HG03159 (cell line): ENCODE data around the gene CTSD.
"Not testable (repeated sequence)": the region's sequence is repeated elsewhere in the genome, so short reads cannot be mapped to it uniquely, and the experiment has no call there.

ENCODE experiments used
- ATAC-seq: cut with Tn5 transposase; IDR thresholded peaks from one replicate; pipeline ENCODE4 v1.9.1; 2021; ENCODE audit warnings: mild to moderate bottlenecking, moderate library complexity; ENCODE audit not compliant: unreplicated experiment

Gene CTSD

DNA sequence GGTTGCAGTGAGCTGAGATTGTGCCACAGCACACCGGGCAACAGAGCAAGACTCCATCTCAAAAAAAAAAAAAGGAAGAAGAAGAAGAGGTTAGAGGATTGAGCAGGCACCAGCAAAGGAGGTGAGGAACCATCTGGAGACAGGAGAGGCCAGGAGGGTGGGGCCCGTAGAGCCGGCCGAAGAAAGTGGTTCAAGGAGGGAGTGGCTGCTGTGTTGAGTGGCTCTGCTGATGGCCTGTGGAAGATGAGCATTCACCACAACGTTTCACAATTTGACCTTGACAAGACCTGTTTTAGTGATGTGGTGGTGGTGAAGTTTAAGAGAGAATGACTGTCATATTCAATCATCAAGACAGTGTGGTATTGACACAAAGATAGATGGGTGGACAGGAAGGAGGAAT, 6.8 kb upstream of the CTSD start:
- no peak for ATAC-seq

DNA sequence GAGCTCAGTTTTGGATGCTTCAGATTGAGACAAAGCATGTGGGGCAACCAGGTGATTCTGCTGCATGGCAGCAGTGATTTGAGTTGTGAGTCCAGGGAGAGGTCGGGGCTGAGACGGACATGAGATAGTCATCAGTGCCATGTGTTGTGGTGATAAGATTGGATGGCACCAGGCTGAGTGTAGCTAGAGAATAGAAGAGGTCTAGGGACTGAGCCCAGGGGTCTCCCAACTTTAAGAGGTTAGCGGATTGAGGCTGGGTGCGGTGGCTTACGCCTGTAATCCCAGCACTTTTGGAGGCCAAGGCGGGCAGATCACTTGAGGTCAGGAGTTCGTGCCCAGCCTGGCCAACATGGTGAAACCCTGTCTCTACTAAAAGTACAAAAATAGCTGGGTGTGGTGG, 6.3 kb upstream of the CTSD start:
- ATAC-seq: no peak

DNA sequence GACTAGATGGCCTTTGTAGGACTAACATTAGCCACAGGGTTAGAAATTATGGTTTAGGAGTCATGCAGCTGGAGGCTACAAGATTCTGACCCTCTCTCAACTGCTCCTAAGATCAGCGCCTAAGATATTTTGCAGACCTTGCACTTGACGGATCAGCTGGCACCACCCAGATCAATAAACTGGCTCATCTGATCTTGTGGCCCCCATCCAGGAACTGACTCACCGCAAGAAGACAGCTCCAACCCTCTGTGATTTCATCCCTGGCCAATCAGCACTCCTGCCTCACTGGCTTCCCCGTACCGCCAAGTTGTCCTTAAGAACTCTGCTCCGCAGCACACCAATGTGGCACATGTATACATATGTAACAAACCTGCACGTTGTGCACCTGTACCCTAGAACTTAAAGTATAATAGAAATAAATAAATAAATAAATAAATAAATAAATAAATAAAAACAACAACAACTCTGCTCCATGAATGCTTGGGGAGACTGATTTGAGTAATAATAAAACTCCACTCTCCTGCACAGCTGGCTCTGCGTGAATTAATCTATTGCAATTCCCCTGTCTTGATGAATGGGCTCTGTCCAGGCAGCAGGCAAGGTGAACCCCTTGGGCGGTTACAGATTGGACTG, 5.7 kb upstream of the CTSD start:
- ATAC-seq: not testable (repeated sequence)

DNA sequence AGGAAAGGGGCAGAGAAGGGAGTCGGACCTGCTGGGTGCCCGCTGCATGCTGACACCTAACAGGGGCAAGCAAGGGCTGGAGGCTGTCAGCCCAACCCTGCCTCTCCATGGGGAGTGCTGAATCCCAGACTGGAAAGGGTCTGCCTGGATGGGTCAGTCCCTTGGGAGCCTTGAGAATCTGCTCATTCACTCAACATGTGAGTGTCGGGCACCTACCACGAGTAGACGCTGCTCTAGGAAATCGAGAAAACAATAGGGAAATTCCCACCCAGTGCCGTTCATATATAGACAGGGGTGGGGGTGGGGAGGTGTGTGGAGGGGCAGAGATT, 4.4 kb upstream of the CTSD start:
- no peak for ATAC-seq

DNA sequence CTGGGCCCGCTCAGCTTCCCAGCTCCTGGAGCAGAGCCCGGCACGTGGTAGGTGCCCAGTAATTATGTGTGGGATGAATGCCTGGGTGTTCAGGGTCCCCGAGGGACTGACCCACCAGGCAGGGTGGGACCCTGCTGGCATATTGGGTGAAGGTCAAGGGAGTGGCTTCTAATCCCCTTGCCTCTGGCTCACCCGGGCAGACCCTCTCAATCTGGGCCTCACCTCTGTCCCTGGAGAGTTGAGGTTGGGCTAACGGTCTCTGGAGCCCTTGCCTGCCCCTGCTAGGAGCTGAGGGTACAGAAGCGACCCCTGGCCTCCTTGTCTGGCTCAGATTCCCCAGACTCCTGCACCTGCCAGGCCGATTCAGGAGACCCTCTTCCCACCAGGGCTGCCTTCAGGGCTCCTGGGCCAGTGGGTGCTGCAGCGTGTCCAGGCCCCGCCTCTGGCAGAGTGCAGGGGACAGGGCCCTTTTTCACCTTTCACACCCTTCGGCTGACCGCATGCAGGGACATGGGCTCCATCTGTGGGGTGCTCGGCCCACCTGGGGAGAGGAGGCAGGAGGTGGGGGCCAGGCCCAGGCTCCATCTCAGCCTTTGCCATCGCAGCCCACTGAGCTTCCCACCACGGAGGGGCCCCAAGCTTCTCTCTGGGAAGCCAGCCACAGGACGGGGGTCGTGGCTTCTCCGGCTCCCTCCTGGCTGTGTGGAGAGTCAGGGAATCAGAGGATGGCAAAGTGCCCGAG, 3.8 kb upstream of the CTSD start:
- no peak for ATAC-seq

DNA sequence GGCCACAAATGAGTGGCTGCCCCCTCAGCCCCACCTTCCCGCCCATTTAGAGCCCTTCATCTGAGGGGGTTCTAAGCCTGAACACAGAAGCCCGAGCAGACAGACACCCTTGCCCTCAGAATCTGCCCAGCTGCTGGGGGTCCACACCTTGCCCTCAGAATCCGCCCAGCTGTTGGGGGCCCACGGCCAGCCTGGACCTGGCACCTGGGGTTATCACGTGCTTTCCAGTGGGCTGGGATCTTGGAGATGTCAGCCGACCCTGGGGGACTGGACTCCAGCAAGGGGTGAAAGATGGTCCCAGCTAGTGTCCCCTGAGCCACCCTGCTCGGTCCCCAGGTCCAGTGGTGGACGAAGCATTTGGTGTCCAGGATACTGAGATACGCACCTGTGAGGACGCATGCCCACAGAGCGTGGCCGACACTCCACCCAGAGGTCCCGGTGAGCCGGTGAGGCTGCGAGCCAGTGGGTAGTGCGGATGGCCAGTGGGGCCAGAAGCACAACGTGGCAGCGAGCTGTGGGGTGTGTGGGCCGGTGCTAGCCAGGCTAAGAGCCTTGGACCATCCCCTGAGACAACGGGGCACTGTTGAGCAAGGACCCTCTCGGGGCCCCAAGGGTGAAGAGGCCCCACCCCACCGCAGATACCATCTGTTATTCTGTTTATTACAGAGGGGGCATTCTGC, 3.1 kb upstream of the CTSD start:
- ATAC-seq: no peak

DNA sequence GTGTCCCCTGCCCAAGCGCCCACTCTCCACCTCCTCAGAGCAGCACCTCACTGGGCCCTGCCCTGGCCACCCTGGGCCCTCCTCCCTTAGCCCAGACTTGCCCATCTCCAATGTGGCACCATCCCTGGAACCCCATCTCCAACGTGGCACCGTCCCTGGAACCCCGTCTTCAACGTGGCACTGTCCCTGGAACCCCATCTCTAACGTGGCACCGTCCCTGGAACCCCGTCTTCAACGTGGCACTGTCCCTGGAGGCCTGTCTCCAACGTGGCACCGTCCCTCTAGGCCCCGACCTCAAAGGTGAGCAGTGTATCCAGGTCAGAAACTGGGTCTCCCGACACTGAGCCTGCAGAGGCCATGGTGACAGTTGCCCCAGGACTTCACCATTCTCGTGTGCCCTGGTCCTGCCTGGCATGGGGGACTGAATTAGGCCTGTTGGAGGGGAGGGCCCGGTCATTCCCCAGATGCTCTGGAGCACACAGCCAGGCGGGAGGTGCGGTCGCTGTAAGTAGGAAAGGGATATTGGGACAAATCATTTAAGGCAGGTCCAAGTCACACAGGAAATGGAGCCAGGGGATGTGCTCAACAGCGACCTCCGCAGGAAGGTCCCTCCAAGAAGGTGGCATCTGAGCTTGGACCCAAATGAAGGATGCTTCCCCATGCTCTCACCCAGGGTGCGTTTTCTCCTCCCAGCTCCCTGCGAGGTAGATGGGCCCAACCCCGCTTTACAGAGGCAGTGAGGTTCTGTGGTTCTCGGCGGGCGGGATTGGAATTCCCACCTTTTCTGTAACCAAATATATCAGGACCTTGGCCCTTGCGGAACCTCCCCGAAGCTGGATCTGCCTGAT, 2.4 kb upstream of the CTSD start:
- ATAC-seq: no peak

DNA sequence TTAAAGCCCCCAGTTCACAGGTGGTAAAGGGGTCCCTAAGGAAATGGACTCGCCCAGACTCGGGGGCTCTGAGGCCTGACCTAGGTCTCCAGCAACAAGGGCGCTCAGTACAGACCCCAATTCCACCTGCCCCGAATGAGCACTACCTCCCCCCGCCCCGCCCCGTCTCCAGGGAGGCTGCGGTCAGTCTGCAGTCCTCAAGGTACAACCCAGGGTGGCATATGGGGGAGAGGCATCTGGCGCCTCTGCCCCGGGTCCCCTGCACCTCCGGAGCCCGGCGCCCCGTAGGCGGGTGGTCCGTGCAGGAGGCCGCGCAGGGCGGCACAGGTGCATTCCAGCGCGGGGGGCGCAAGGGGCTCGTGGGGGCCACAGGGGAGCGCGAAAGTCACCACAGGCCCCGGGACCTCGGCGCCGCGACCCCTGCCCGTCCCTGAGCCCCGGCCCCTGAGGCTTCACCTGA, 361 bp downstream of the CTSD start:
- ATAC-seq: peak; percentile 31

DNA sequence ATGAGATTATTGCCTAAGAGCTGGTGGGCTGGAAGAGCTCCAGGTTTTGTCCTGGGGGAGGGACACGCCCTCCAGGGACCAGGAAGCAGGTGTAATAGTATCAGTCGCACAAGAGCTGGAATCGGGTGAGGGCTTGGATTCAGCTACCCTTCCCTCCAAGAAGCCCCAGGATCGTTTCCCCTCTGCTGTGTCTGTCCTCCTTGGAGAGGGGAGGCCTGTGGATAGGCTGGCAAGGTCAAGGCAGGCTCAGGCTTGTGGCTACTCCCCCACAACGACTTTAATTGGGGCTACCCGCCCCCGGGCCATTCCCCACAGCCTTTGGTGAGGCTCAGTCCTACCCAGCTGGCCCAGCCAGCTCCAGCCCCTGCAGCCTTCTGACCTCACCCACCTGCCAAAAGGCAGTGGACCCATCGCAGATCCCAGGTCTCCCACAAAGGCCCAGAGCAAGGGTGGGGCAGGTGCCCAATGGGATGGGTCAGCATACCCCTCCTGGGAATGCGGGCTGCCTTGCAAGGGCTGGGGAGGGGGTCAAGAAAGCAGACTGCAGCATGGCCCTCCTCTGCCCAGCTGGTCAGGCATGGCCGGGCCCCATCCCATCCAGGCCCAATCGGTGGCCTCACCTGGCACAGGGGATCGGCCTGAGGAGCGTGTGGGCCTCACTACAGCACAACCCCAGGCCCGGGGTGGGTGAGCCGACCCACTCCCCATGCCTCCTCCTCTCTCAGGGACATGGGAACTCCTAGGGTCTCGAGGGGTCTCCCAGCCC, 1.0 kb downstream of the CTSD start:
- no peak for ATAC-seq

DNA sequence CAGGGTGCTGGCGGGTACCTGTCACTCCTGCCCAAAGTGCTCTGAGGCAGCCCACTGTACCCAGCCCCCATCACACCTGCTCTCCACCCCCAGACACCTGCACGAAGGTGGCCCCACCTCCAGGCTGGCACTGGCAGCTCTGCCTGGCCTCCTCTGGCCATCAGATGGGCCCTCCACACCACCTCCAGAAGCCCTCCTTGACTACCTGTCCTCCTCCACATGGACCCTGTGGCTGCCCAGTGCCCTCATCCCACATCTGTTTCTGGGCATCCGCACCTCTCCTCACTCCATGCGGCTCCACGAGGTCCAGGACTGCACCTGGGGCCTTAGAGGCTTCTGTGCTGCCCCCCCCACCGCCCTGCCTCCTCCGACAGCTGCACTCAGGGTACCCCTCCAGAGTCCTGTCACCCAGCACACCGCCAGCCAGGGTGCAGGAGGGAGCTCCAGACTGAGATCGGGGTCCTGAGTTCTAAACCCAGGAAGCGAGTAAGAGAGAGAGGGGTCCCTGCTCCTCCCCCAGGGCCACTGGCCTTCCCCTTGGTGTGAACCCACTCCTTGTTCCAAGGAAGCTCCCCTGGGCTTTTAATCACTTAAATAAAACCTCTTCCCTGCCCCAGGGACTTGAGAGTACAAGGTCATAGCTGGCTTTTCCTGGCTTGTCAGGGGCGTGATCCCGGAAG, 1.7 kb downstream of the CTSD start:
- no peak for ATAC-seq

DNA sequence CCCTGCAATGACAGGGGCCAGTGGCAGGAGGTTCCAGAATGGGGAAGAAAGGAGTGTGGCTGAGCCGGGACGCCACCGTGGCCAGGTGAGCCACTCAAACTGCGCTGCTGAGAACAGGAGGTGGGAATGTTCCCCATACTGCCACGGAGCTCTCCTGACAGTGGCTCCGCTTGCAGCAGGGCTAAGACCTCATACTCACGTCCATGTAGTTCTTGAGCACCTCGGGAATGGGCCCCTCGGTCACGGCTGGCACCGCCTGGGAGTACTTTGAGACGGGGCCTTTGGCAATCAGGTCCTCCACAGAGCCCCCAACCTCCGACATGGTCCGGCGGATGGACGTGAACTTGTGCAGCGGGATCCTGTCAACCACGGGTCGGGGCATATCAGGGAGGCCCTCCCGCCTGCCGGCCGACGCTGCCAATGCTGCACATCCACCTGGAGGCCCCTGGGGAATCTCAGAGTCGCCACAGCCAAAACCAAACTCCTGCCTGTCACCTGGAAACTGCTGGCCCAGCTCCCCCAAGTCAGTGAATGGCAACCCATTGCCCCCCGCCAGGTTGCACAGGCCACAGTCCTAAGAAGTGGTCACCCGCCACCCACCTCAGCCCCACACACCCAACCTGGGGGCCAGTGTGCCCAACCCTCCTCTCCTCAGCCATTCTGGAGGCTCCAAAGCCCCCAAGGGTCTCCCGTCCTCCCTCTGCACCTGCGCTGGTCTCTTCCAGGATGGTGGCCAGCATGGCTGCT, 2.4 kb downstream of the CTSD start:
- ATAC-seq: no peak

DNA sequence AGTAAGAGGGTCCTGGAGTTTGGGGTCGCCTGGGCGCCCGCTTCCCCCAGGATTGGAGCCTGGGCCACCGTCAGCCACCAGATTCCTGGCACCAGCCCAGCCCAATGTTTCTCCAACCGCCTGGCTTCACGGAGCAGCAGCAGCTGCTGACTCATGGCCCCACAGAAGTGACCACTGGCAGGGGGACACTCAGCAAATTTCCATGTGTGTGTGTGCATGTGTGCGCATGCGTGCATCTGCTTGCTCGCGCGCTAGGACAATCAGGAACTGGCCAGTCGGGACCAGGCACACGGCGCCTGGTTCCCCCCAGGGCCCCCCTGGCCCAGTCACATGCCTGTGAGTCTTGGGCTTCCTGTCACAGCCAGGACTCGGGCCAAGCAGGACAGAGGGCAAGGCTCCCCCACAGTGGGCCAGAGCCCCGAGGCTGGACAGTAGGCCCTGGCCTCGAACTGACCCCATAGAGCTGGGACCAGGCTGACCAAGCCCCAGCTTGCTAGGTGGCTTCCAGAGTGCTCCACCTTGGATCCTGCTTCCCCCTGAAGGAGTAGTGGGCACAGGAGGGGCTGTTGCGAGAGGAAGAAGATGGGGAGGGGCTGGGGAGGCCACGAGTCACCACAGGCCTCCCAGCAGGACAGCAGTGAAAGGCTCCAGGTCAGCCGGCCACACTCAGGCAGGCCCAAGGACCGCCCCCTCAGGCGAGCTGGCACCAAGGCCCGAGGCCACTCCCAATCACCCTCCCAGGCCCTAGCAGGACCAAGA, 3.2 kb downstream of the CTSD start:
- no peak for ATAC-seq

DNA sequence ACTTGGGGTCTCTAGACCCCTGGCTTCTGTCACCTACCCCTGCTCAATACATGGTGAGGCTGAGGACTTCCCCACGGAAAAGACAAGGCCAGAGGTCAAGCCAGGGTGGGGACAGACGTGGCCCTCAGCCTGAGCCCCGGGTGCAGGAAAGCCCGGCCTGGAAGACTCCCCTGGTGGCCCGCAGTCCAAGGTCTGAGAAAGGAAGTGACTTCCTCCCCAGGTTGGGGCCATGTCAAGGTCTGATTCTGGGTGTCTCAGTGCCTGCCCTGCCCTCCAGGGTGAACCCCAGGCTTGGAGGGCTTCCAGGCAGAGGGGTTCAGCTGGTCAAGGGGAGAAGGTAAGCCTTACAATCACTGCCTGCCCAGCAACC, 3.9 kb downstream of the CTSD start:
- ATAC-seq: no peak

DNA sequence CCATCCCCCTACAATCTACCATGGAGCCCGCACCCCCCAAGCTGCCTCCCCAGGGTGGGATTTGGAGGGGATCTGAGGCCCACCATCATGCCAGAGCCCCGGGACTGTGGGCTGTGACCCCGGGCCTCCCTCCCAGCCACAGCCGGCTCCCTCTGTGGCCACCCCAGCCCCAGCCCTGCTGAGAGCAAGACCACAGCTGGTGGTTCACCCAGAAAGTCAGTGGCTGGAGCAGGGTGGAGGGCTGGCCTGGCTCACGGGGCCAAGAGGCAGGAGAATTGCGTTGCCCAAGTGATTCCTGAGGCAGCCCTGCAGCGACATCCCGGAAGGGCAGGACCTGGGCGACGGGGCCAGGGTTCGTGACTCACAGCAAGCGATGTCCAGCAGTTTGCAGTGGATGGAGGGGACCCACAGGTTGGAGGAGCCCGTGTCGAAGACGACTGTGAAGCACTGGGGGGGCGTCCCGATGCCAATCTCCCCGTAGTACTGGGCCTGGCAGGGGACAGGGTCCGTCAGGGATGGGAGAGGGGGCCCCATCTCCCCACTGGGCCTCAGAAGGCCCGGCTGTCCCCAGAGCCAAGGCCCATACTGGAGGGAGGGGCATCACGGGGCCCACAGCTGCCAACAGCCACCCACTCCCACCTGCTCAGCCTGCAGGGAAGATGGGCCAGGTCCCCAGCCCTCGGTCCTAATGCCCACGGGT, 4.4 kb downstream of the CTSD start:
- no peak for ATAC-seq

DNA sequence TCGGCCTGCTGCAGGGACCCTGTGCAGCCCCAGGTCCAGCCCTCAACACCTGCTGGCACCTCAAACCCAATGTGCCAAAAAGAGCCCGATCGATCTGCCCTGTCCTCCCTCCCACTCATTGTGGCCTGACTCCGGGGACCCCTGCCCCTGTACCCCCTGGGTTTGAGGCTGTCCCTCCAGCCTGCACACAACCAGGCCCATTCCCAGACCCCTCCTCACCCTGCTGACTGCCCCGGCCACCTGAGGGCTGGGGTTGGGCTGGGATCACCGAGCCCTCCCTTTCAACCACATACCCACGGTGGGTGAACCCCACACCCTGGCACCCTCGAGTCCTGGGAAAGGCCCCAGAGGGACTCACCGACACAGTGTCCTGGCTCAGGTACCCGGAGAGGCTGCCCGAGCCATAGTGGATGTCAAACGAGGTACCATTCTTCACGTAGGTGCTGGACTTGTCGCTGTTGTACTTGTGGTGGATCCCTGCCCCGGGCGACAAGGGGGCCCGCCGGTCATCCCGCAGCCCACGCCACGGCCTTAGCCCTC, 5.0 kb downstream of the CTSD start:
- no peak for ATAC-seq

DNA sequence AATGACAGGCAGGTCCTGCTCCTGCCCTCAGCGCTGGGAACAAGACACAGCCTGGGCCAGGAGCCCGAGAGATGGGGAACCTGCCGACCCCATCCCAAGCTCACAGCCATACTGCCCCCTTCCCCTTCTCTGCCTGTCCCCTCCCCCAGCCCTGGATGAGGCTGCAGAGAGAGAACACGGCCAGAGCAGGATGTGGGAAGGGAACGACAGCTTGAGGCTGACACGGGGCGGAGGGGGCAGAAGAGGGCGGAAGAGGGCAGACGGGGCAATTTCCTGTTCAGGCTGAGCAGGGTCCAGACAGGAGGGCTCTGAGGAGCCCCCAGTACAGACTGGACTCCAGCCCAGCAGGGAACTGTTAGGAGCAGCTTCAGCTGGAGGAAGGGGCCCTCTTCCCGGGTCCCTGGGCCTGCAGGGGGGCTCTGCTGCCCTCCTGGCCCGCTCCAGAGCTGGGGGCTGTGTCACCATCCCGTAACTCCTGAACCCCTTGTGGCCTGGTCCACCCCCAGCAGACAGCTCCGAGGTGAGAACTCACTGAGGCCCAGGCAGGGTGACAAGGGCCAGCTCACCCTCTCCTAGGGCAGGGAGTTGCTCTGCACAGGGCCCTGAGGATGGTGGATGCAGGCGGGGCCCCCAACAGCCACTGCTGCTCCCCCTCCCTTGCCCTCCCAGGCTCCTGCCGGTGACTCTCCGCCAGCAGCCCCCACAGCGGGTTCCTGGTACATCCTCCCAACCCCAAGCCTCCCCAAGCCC, 5.7 kb downstream of the CTSD start:
- ATAC-seq: no peak
